ENCODE measurements around the gene EFCC1.

DNA sequence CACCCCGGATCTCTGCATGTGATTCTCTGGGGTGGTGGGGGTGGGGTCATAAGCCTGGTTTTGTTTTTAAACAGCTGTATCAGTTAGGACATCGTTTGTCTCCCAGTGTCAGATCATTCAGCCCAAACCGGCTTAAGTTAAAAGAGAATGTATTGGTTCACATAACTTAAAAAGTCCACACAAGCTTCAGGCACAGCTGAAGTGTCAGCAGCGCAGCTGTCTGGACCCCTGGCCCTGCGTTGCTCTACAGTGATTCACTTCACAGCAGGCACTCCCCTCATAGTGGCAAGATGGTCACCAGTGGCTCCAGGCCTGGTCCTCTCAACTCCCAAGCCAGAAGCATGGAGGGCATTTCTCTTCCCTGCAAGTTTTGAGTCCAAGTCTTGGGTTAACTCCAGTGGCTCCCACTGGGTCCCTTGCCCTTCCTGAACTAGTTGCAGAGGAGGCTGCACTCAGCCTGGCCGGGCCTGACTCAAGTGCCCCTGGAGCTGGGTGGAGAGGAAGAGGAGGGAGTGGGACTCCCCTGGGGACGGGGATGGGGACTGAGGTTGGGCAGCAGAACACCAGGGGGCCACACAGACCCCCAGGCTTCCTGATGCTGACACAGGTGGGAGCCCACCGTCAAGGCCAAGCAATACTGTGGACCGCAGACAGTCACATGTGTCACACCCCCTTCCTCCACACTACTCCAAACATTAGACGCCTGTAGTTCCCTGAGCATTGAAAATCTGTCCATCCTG, 30.5 kb downstream of the EFCC1 start:
- TF ChIP-seq POLR2AphosphoS5 (IDR thresholded peaks at IDR 0.05) (no peak), CTCF (IDR thresholded peaks at IDR 0.05) (no peak)
